ENCODE results near the gene KDSR.
"Not testable (repeated sequence)": the region's sequence is repeated elsewhere in the genome, so short reads cannot be mapped to it uniquely, and the experiment has no call there.

Gene KDSR

GRCh38 chr18:63363951-63364350, 3.1 kb downstream of the KDSR start:
- no peak for DNase-seq

GRCh38 chr18:63363420-63363819, 3.6 kb downstream of the KDSR start:
- DNase-seq = not testable (repeated sequence)

GRCh38 chr18:63356272-63356896, 10.6 kb downstream of the KDSR start:
- no peak for DNase-seq

GRCh38 chr18:63350230-63350629, 16.8 kb downstream of the KDSR start:
- DNase-seq = no peak

- no peak for DNase-seq
These were observed 18.4 kb downstream of the KDSR start for GRCh38 chr18:63348508-63349136.

GRCh38 chr18:63346480-63347183, 20.4 kb downstream of the KDSR start:
- peak; percentile 29 to 42 for DNase-seq

GRCh38 chr18:63346031-63346430, 21.0 kb downstream of the KDSR start:
- no peak for DNase-seq

- DNase-seq = no peak
These were observed 22.1 kb downstream of the KDSR start for GRCh38 chr18:63344918-63345317.

- DNase-seq = no peak
These were observed 22.7 kb downstream of the KDSR start for GRCh38 chr18:63344263-63344662.

GRCh38 chr18:63342206-63342605, 24.8 kb downstream of the KDSR start:
- peak; percentile 7 to 62 for DNase-seq

GRCh38 chr18:63339920-63340484, 27.0 kb downstream of the KDSR start:
- DNase-seq = peak; percentile 31 to 69

- no peak for DNase-seq
These were observed 30.5 kb downstream of the KDSR start for GRCh38 chr18:63336366-63337099.

GRCh38 chr18:63331105-63331504, 35.9 kb downstream of the KDSR start:
- no peak for DNase-seq

- no peak for DNase-seq
These were observed 37.4 kb downstream of the KDSR start for GRCh38 chr18:63329431-63330145.

- DNase-seq = no peak
These were observed 41.0 kb downstream of the KDSR start for GRCh38 chr18:63326011-63326410.

- no peak for DNase-seq
These were observed 41.8 kb downstream of the KDSR start for GRCh38 chr18:63325086-63325686.

GRCh38 chr18:63322908-63323634, 43.9 kb downstream of the KDSR start:
- DNase-seq = peak; percentile 52 to 88

GRCh38 chr18:63322206-63322605, 44.8 kb downstream of the KDSR start:
- DNase-seq = no peak

GRCh38 chr18:63321291-63321690, 45.7 kb downstream of the KDSR start:
- DNase-seq = peak in 1 of 2 experiments; percentile 50

GRCh38 chr18:63320975-63321265, 46.1 kb downstream of the KDSR start:
- peak in 1 of 2 experiments; percentile 74 for DNase-seq

Data from NCI-H526 (cell line).